Caki2 (cell line): ENCODE results near the gene TRIL. TPM values are rescaled to one million over a fixed set of nuclear protein-coding genes. Genes with fewer than 3 reads are reported as not detected.

Experiments
- DNase-seq: peaks from one replicate; pipeline ENCODE4 v3.0.0-alpha.2; 2015; ENCODE audit warnings: low read depth
- in situ Hi-C: cut with HindIII; loops from 2 replicates; pipeline ENCODE4 v1.10.0; 2016; ENCODE audit warnings: low sequenced_read_pairs, low pct_unique_long_range_greater_than_20kb, mixed read lengths
- total RNA-seq: library from RNA; depleted of rRNA; stranded (reverse); fragments of >200 nt; shearing (Covaris generic); gene quantifications from 2 replicates; pipeline ENCODE4 v1.2.3, GENCODE V29; 2014; ENCODE audit warnings: low replicate concordance; rRNA removed

Gene TRIL
- total RNA-seq, 1 experiment from 2014 or later = 0.20 TPM

GRCh38 chr7:28904578-28905048 is 53.5 kb downstream of the TRIL start:
- in situ Hi-C loops = no loop called here
- DNase-seq = no peak

DNA sequence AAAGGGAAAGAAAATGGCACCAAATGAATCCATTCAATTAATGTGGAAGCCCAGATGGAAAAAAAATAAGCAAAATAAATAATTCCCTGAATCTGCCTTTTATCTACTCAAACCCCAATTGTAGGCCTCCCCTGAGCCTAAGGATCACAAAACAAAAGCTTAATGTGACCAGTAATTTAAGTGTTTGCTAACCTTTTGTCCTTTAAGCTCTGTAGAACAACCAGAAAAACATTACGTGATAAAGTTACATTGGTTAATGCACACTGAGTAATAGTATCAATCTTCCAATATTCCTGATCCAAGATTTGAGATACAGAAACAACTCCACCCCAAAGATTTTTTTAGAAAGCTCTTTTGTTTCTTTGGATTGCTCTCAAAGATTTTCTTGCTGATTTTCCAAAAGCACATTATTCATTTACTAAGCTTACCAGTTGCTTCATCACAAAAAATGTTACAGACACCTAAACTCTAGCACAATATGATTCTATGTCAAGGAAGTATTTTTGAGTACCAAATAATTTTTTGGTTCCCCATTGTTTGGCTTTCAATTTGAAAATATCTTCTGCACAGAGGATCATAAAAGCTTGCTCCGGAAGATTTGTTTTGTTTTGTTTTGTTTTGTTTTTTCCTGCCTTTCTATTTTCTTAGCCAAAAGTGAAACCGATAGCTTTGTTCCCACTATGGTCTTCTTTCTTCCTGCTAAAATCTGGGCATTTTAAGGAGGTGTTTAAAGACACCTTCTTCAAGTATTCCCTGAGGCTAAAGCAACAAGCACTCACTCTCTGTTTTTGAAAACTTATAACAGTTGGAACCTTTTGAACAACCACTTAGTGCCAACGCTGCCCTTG is 54.2 kb downstream of the TRIL start:
- in situ Hi-C loops = no loop called here

More for the DNA sequence above, 54.2 kb downstream of the TRIL start:
- DNase-seq = no peak

Other genes starting within 250 kb of the TRIL start
- gene CPVL, start 188.2 kb upstream of the TRIL start, total RNA-seq = not detected in 2 replicates
- gene CHN2, start 236.4 kb upstream of the TRIL start, total RNA-seq = not detected in 2 replicates